Keratinocyte (primary cell): Measurements from ENCODE around the gene RELA. TPM values are rescaled to one million over a fixed set of nuclear protein-coding genes. Genes with fewer than 3 reads are reported as not detected.

Experiments used
- DNase-seq: peaks from one replicate; pipeline ENCODE4 v3.0.0-alpha.2; 2011; ENCODE audit warnings: low read depth, missing footprints, low spot score
- FAIRE-seq: peaks from 2 replicates; lab custom pipeline; 2011; peaks lifted over from hg19 to GRCh38; lab: Jason Lieb, UNC
- H2AFZ ChIP-seq: 2 replicates; pipeline ENCODE4 v1.6.0; 2012; ENCODE audit warnings: low read length, control low read depth, inconsistent platforms; ENCODE audit not compliant: control insufficient read depth
- H3K27ac ChIP-seq: 2 replicates; pipeline ENCODE4 v1.5.1; 2011; ENCODE audit warnings: low read length; ENCODE audit not compliant: control insufficient read depth, insufficient read depth
- H3K27me3 ChIP-seq: 3 replicates; pipeline ENCODE4 v1.6.0; 2011; ENCODE audit warnings: low read length; ENCODE audit not compliant: control insufficient read depth, insufficient read depth; ENCODE audit errors: extremely low read depth
- H3K36me3 ChIP-seq, 2 experiments: 2 replicates in 1 of 2; 3 replicates in 1 of 2; pipeline ENCODE4 v1.5.1; 2011; ENCODE audit warnings: low read length in 2 of 2, mild to moderate bottlenecking in 1 of 2; ENCODE audit not compliant: control insufficient read depth in 2 of 2, insufficient read depth in 2 of 2; ENCODE audit errors: extremely low read depth in 1 of 2
- H3K4me1 ChIP-seq: 3 replicates; pipeline ENCODE4 v1.5.1; 2011; ENCODE audit warnings: low read length; ENCODE audit not compliant: control insufficient read depth, insufficient read depth; ENCODE audit errors: extremely low read depth
- H3K4me2 ChIP-seq: 3 replicates; pipeline ENCODE4 v1.6.0; 2011; ENCODE audit warnings: low read depth, low read length; ENCODE audit not compliant: control insufficient read depth, insufficient read depth; ENCODE audit errors: extremely low read depth
- H3K4me3 ChIP-seq, 3 experiments: fragments of 200-600 bp in 1 of 3; sonication (generic) in 1 of 3; 2 replicates in 2 of 3; 3 replicates in 1 of 3; pipeline ENCODE4 v1.5.1; 2011 to 2016; ENCODE audit warnings: low read length in 3 of 3, mild to moderate bottlenecking in 3 of 3, control low read depth in 2 of 3, inconsistent platforms in 1 of 3, low read depth in 1 of 3, mixed read lengths in 1 of 3, mixed run types in 1 of 3, moderate library complexity in 1 of 3; ENCODE audit not compliant: control insufficient read depth in 2 of 3, insufficient read depth in 2 of 3; ENCODE audit errors: extremely low read depth in 1 of 3
- H3K79me2 ChIP-seq: 2 replicates; pipeline ENCODE4 v1.6.0; 2012; ENCODE audit warnings: low read length; ENCODE audit not compliant: control insufficient read depth, insufficient read depth
- H3K9ac ChIP-seq: 3 replicates; pipeline ENCODE4 v1.6.0; 2011; ENCODE audit warnings: low read length; ENCODE audit not compliant: control insufficient read depth, insufficient read depth; ENCODE audit errors: extremely low read depth
- H3K9me1 ChIP-seq: 3 replicates; pipeline ENCODE4 v1.6.0; 2011; ENCODE audit warnings: low read length; ENCODE audit not compliant: control insufficient read depth, insufficient read depth; ENCODE audit errors: extremely low read depth
- H3K9me3 ChIP-seq: 2 replicates; pipeline ENCODE4 v1.5.1; 2012; ENCODE audit warnings: low read depth, low read length; ENCODE audit not compliant: control insufficient read depth
- H4K20me1 ChIP-seq: 3 replicates; pipeline ENCODE4 v1.6.0; 2011; ENCODE audit warnings: low read length; ENCODE audit not compliant: control insufficient read depth, insufficient read depth; ENCODE audit errors: extremely low read depth
- EZH2 ChIP-seq: IDR thresholded peaks from one replicate; pipeline ENCODE4 v1.6.1; 2012; ENCODE audit warnings: inconsistent platforms, mild to moderate bottlenecking, low read length, moderate library complexity
- dilution Hi-C: fragments of 300-500 bp; cut with MboI; formaldehyde crosslinking; loops from one replicate; pipeline ENCODE4 v1.7.0; 2020; ENCODE audit warnings: low sequenced_read_pairs; ENCODE audit not compliant: extremely low pct_ligation_motif_present
- polyA plus RNA-seq, 5 experiments: library from polyadenylated mRNA; depleted of rRNA in 3 of 5; stranded (reverse) in 3 of 5; stranded (forward) in 1 of 5; unstranded in 1 of 5; fragments of >200 nt; gene quantifications; 1 replicate in 1 of 5; 2 replicates in 3 of 5; 3 replicates in 1 of 5; pipeline versions ENCODE4 v1.2.1 to v1.2.3, GENCODE V29; 2011 to 2012; ENCODE audit warnings: missing spikeins in 2 of 5, low read depth in 1 of 5, low replicate concordance in 1 of 5
- TF ChIP-seq, protein P1 (sequence below), 3 experiments: IDR thresholded peaks in 1 of 3; conservative IDR thresholded peaks in 1 of 3; optimal IDR thresholded peaks in 1 of 3; 2 replicates in 2 of 3; 3 replicates in 1 of 3; pipeline versions ENCODE3 to v1.5.1; 2011; ENCODE audit warnings: low read length in 3 of 3, mild to moderate bottlenecking in 3 of 3, moderate library complexity in 2 of 3, control low read depth in 1 of 3, inconsistent platforms in 1 of 3; ENCODE audit not compliant: insufficient read depth in 2 of 3; ENCODE audit errors: extremely low read depth in 1 of 3

Gene RELA
- polyA plus RNA-seq, 1 donor (not counting 4 experiments of a cell fraction or from before 2014, with no cell fraction given): 20.4 TPM

DNA sequence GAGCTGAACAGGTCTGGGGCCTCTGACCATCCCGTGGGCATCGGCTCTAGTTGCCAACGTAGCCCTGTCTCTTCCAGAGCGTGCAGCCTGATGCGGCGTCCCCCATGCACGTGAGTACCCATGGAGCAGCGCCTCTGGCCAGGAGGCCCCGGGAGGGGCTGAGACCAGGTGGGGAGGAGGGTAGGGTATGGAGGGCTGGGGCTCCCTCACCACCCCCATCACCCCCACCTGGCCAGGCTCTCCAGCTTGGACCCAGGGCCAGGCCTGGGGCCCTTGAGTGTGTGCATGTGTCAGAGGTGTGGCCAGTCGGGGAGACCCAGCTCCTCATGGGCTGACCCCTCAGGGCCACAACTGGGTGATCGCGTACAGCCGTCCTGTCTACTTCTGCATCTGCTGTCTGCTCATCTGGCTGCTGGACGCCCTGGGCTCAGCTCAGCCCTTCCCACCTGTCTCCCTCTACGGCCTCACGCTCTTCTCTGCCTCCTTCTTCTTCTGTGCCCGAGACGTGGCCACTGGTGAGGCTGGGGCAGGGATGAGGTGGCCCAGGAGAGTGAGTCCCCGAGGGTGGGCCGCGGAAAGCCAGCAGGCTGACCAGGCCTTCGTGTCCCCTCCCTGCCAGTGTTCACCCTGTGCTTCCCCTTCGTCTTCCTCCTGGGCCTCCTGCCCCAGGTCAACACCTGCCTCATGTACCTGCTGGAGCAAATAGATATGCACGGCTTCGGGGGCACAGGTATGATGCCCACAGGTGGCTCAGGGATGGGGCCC, 38.7 kb downstream of the RELA start:
- peaks cover 55 to 56% of the 10 kb centered on the region in 2 experiments for H3K36me3 ChIP-seq
- FAIRE-seq: no peak
- dilution Hi-C loops: no loop called here

DNA sequence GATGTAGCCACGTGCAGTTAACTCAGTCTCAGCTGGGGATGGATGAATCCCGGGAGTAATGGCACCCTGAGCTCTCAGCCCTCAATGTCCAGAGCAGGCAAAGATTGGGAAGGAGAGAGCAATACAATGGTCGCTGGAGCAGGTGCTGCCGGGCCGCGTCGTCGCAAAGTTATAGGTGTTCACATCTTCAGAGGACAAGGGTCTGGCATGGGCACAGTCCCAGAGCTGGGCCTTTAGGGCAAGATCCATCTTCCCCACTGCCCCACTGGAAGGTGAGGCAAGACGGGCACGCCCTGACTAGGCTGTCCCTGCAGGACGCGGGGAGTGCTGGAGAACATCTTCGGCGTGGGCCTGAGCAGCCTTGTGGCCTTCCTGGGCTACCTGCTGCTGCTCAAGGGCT, 39.5 kb downstream of the RELA start:
- H3K36me3 ChIP-seq: peaks cover 58% of the 10 kb centered on the region in 2 experiments
- no peak overlapping the region for H3K9ac ChIP-seq
- FAIRE-seq (no peak), DNase-seq (no peak)
- peaks cover 24% of the 10 kb centered on the region for H3K79me2 ChIP-seq
- H3K4me2 ChIP-seq: no peak overlapping the region
- no peak overlapping the region for H3K4me3 ChIP-seq
- H3K9me3 ChIP-seq: no peaks in the 10 kb centered on the region
- peaks cover 2% of the 10 kb centered on the region for H4K20me1 ChIP-seq
- no peaks in the 10 kb centered on the region for H3K27me3 ChIP-seq
- H2AFZ ChIP-seq: no peak overlapping the region
- TF ChIP-seq, protein P1, sequence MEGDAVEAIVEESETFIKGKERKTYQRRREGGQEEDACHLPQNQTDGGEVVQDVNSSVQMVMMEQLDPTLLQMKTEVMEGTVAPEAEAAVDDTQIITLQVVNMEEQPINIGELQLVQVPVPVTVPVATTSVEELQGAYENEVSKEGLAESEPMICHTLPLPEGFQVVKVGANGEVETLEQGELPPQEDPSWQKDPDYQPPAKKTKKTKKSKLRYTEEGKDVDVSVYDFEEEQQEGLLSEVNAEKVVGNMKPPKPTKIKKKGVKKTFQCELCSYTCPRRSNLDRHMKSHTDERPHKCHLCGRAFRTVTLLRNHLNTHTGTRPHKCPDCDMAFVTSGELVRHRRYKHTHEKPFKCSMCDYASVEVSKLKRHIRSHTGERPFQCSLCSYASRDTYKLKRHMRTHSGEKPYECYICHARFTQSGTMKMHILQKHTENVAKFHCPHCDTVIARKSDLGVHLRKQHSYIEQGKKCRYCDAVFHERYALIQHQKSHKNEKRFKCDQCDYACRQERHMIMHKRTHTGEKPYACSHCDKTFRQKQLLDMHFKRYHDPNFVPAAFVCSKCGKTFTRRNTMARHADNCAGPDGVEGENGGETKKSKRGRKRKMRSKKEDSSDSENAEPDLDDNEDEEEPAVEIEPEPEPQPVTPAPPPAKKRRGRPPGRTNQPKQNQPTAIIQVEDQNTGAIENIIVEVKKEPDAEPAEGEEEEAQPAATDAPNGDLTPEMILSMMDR (optimal IDR thresholded peaks at IDR 0.05 in 1 of 3, IDR thresholded peaks at IDR 0.05 in 1 of 3, conservative IDR thresholded peaks at IDR 0.05 in 1 of 3; ENCODE audit: extremely low read depth in 1 of 3, insufficient read depth in 2 of 3, low read length in 3 of 3): no peak
- TF ChIP-seq EZH2: no peak
- dilution Hi-C loops: no loop called here
- no peak overlapping the region for H3K27ac ChIP-seq
- no peaks in the 10 kb centered on the region for H3K9me1 ChIP-seq
- H3K4me1 ChIP-seq: no peaks in the 10 kb centered on the region

More for the DNA sequence above, 38.7 kb downstream of the RELA start:
- Histone ChIP-seq H4K20me1 (peaks cover 2% of the 10 kb centered on the region), H3K27me3 (no peaks in the 10 kb centered on the region), H3K27ac (no peak overlapping the region), H3K4me3 (no peak overlapping the region), H2AFZ (no peak overlapping the region), H3K9ac (no peak overlapping the region), H3K9me3 (no peaks in the 10 kb centered on the region), H3K79me2 (peaks cover 16% of the 10 kb centered on the region), H3K9me1 (no peaks in the 10 kb centered on the region), H3K4me2 (no peak overlapping the region), H3K4me1 (no peaks in the 10 kb centered on the region)
- DNase-seq: no peak
- TF ChIP-seq, protein P1 (optimal IDR thresholded peaks at IDR 0.05 in 1 of 3, IDR thresholded peaks at IDR 0.05 in 1 of 3, conservative IDR thresholded peaks at IDR 0.05 in 1 of 3; ENCODE audit: extremely low read depth in 1 of 3, insufficient read depth in 2 of 3, low read length in 3 of 3): no peak
- TF ChIP-seq EZH2: no peak
